Activated gamma-delta T cell treated with anti-CD3 and anti-CD28 coated beads, Interleukin-2, amount 50 U/mL, for 16 hours (primary cell): Measurements from ENCODE around the gene CORO2A.

Experiments
- DNase-seq: peaks from one replicate; pipeline ENCODE4 v3.0.0-alpha.2; 2020; ENCODE audit warnings: low read depth

Gene CORO2A, protein sequence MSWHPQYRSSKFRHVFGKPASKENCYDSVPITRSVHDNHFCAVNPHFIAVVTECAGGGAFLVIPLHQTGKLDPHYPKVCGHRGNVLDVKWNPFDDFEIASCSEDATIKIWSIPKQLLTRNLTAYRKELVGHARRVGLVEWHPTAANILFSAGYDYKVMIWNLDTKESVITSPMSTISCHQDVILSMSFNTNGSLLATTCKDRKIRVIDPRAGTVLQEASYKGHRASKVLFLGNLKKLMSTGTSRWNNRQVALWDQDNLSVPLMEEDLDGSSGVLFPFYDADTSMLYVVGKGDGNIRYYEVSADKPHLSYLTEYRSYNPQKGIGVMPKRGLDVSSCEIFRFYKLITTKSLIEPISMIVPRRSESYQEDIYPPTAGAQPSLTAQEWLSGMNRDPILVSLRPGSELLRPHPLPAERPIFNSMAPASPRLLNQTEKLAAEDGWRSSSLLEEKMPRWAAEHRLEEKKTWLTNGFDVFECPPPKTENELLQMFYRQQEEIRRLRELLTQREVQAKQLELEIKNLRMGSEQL

DNA sequence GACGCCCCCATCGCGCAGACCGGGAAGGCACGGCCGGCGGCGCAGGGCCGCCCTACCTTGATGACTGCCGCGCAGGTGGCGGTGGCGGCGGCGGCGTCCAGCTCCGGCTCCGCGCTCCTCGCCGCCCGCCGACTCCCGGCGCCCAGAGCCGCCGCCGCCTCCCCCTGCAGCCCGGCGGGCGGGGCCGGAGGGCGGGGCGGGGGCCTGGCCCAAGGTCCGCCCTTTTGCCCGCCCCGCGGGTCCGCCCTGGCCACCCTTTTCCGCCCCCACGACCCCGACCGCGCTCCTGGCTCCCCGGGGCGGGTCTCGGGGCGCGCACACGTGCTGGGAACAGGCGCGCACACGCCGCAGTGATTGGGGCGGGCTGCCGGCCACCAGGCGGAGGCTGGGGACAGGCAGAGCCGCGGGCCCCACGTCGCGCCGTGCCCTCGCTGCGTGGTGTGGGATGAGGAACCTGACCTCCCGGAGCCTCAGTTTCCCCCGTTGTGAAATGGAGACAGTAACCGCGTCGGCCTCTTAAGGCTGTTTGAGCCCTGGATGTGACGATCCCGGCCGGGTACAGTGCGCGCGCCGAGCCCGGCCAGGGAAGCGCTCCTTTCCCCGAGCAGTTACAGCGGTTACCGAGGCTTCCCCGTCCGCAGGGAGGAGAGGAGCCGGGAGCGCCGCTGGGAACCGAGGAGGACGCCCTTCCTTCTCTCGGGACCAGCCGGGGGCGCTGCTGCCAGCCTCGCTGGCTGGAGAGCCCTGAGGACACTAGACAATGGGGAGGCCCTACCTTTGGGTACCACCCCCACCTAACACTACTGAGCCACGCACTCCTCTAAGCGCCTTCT is at the start of gene CORO2A:
Gene CORO2A, minus strand, starts transcription at position 135 of the 833 bp plus-strand sequence. CDS start 34,977 bp downstream, outside the sequence.
- DNase-seq: peak; percentile 47

DNA sequence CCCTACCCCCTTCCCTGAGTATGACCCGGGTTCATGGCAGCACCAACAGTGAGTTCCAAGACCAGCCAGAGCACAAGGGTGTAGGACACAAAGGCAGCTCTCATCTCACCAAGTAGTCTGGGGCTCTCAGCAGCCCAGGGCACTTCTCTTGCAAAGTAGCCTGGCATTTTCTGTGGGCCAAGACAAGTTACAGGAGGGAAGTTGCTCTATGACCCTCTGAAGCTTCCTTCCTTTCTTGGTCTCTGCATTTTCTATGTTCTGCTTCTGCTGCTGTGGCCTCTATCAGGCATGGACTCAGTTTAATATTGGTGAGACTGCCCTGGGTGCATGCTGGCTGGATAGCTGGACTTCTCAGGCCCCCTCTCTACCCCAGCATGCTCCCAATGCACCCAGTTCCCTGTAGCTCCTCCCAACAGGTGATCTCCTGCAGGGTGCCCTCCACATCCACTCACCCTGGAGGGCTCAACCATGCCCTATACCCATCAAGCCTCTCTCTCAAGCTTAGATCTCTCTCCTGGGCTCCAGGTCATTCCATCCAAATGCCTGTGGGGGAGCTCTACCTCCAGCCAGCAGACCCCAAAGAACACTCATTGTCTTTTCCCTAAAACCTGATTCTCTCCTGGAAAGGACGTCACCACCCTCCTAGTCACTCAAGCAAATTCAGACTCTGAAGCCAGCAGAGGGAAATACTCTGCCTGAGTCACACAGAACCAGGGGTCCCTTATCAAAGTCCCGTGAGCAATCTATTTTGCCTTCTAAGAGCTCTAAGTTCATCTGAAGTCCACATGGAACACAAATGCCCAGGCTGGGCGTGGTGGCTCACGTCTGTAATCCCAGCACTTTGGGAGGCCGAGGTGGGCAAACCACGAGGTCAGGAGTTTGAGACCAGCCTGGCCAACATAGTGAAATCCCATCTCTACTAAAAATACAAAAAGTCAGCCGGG is 49.2 kb upstream of the CORO2A start:
- DNase-seq: no peak

DNA sequence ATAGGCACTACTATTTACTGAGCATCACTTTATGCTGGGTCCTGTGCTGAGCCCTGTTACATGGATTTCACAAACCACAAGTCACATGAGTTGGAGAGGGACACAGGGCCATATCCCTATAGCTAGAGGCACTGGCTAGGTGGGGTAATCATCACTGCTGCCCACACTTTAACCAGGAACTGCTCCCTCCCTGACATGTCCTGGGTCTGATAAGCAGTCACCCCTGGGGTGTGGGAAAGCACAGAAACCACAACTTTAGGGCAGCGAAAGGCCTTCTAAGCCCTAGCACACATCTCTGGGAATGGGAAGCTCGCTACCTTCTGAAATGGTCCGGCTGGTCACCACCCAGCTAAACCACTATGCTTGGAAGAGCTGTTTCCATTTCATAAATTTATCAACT is 48.0 kb upstream of the CORO2A start:
- no peak for DNase-seq

DNA sequence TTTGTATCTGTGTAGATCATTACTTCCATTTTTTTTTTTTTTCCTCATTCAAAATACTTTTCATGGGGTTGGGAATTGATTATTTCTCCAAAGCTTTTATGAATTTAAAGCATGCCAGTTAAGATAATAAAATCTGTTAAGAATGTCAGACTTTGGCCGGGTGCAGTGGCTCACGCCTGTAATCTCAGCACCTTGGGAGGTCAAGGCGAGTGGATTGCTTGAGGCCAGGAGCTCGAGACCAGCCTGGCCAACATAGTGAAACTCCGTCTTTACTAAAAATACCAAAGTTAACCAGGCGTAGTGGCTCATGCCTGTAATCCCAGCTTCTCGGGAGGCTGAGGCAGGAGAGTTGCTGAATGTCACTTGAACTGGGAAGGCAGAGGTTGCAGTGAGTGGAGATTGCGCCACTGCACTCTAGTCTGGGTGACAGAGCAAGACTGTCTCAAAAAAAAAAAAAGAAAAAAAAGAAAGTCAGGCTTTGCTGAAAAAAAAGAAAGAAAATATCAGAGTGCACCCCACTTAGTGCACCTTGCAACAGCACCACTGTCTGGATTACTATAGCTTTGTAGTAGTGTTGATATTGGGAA is 44.6 kb upstream of the CORO2A start:
- no peak for DNase-seq

DNA sequence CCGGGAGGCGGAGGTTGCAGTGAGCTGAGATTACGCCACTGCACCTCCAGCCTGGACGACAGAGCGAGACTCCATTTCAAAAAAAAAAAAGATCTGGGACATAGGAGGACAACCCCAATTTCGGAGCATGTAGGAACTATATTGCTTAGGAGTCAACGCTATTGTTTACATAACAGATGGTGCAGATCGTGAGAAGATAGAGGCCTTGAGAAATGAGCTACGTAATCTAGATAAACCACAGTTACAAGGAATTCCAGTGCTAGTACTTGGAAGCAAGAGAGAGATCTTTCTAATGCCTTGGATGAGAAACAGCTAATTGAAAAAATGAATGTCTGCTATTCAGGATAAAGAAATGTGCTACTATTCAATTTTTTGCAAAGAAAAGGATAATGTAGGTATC is 42.7 kb upstream of the CORO2A start:
- DNase-seq: no peak

DNA sequence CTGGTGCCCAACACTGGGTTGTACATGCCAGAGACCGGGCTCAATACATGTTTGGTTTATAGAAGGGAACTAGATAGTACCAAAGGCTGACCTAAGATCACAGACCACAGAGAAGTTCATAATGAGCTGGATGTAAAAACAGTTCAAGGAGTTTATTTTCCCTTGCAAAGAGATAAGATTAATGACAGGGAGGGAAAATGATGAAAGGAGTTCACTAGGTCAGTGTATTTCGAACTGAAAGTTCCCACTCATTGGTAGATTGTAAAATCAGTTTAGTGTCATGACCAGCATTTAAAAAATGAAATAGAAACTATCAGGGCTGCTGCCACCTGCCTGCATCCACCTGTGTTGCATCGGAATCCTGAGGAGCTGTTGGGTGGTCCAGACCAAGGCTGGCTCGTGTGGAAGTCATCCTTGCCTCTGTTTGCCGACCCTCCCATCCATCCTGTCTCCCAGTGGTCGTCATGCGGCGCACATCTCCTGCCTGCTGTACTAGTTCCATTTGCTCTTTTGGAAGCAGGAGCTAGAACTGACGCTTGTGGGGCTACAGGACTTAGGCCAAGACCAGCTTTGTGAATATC is 41.9 kb upstream of the CORO2A start:
- no peak for DNase-seq

DNA sequence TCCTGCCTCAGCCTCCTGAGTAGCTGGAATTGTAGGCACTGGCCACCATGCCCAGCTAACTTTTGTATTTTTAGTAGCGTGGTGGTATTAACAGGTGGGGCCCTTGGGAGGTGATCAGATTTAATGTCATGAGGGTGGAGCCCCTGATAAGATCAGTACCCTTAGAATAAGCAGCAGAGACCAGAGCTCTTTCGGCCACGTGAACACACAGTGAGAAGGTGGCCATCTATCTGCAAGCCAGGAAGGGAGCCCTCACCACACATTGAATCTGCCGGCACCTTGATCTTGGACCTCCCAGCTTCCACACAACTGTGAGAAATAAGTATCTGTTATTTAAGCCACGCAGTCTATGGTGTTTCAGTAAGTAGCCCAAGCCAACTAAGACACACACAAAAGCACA is 40.5 kb upstream of the CORO2A start:
- no peak for DNase-seq

DNA sequence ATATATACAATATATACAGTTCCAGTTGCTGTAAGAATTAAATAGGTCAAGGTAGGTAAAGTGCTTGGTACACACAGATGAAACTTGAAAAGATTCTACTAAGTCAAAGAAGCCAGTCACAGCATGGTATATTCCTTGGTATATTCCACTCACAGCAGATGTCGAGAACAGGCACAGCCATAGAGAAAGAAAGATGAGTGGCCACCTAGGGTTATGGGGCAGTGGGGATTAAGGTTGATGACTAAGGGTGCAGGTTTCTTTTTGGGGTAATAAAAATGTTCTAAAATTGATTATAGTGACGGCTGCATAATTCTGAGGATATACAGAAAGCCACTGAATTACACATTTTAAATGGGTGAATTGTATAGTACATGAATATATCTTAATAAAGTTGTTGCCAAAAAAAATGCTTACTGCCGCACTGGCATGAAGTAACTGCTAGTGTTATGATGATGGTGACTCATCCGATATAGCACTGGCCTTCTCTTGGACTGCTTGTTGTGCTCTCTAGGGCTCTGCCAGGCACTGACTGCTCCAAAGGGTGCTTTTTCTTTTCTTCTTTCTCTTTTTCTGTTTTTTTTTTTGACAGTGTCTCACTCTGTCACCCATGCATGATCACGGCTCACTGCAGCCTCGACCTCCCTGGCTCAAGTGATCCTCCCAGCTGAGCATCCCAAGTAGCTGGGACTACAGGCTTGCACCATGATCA is 39.5 kb upstream of the CORO2A start:
- no peak for DNase-seq

DNA sequence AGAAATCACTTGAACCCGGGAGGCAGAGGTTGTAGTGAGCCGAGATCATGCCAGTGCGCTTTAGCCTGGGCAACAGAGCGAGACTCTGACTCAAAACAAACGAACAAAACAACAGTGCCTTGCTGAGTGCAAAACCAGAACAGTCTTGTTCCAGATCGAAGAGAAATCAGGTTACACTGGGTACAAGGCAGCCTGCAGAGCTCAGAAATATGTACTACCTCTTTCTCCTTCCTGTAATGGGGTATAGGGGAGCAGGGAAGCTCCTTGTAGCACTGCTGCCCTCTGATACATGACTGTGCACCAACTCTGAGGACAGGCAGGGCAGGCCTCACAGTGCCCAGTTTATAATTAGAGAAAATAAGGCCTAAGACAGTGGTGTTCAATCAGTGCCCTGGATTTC is 38.4 kb upstream of the CORO2A start:
- no peak for DNase-seq

DNA sequence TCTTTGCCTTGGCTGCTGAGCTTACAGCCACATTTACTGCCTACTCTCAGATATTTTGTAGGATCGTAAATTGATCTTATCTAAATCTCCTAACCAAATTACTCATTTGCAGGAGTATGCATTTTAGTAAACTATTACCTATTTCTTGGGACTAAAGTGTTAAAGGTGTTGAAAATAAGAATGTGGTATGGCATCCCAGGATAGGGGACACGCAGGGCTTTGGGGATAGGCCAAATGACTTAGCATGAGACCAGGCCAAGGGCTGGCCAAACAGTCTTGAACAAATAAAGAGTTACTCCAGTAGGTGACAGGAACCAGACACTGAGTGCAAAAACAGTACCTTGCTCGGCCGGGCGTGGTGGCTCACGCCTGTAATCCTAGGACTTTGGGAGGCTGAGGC is 37.9 kb upstream of the CORO2A start:
- DNase-seq: no peak

DNA sequence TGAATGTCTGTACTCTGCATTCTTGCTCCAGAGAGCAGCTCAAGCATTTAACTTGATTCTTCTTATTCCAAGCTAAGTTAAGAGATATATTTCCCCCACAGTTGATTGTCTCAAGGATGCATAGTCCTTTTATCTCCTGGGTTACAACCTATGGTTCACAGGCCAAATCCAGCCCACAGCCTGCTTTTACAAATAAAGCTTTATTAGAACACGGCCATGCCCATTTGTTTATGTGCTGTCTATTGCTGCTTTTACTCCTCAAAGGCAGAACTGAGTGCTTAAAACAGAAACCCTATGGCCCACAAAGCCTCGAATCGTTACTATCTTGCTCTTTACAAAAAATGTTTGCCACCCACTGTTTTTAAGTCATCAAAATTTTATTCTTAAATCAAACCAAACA is 37.2 kb upstream of the CORO2A start:
- no peak for DNase-seq

DNA sequence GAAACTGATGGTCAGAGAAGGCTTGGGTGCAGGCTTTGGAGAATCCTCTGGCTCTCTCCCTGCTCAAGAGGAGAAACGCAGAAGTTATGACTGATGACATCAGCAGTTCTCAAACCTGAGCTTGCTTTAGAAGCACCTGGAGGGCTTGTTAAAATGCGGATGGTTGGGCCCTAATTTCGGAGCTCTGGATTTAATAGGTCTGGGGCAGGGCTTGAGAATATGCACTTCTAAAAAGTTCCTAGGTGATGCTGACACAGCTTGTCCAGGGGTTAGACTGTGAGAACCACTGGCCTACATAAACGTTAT is 36.6 kb upstream of the CORO2A start:
- no peak for DNase-seq

DNA sequence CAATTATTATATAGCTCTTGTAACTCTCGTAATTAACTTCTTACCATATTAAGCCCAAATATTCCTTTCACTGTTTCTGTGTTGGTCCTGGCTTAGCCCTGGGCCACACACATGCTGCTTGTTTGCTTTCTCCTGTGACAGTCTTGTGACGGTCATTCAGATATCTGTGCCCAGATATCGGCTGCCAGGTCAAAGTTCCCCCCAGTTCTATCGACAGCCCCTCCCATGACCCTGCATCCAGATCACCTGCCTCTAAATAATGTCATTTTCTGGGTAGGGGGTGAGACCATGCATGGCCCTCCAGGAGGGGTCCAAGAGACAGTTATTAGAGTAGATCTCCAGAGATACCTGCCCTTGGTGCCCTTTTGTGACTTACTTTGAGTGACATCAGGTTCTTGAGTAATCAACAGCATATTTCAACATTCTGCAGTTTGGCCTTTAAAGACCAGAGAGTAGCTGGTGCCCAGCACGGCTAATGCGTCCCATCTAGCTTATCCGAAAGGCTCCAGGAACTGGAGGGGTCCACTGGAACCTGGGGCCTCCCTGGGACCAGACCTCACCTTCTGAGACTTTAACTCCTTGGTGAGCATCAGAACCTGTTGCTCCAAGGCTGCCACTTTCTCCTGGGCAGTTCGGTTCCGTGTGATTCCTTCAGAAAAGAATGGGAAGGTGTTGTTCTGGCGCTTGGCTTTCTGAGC is 36.1 kb upstream of the CORO2A start:
- DNase-seq: no peak

DNA sequence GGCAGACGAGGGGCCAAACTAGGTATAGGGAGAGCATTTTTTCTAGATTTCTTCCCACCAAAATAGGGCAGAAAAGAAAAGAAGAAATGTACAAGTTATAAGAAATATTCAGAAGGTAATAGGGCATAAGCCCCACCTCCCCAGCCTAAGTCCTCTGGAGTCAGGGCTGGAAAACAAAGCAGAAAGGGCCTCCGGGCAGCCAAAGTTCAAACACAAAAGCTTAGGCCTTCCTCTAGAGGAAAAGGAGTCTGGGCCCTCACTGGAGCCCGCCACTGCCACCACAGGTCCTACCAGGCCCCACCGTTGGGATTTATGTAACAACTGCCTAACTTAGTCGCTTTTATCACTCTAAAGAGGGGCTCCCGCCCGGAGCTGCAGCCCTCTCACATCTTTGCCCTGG is 35.4 kb upstream of the CORO2A start:
- DNase-seq: no peak

DNA sequence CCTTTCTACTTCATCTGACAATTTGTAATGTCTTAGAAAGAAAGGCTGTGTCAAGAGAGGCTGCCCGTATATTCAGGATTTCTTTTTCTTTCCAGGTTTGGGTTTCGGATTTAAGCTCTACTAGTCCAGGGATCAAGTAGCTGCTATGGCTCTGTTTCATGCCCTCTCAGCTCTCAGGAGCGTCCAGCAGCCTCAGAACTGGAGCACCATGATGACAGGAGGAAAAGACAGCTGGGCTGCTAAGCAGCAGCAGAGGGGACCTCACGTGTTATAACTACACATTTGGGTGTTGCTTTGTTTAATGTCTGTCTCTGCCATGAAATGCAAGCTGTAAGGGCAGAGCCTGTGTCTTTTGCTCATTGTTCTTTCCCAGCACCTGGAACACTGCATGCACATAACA is 34.5 kb upstream of the CORO2A start:
- no peak for DNase-seq

DNA sequence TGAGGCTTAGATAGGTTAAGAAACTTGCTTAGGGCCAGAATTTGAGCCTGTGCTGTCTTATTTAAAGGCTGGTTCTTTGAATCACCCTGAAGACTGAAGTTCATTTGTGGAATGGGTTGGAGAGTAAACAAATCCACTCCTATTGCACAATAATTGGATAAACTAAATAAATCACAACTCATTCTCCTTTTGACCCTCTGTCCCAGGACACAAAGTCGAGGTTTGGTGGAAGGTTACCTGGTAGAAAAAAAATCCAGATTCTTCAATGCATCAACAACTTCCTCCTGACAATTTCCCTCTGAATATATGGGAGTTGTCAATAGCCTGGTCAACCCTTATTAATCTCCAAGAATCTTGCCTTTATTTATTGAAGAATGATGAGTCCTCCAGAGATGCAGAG is 34.1 kb upstream of the CORO2A start:
- no peak for DNase-seq

DNA sequence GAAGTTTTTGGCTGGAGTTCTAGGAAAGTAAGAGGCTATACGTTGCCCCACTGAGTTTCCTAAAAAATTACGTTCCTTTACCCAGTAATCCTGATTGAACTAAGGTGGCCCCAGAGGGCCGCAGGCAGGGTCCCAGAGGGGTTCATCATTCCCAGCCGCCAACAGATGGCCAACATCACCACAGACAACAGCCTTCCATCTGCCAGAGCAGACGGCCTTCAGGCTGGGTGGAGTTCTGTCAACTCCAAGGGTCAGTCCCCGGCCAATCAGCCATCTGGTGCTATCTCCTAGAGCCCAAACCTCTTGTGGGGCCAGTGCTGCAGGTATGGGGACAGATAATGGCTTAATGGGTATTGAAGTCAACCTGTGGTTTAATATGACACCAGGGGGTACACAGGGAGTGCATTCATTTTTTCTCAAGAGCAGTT is 32.6 kb upstream of the CORO2A start:
- DNase-seq: no peak

DNA sequence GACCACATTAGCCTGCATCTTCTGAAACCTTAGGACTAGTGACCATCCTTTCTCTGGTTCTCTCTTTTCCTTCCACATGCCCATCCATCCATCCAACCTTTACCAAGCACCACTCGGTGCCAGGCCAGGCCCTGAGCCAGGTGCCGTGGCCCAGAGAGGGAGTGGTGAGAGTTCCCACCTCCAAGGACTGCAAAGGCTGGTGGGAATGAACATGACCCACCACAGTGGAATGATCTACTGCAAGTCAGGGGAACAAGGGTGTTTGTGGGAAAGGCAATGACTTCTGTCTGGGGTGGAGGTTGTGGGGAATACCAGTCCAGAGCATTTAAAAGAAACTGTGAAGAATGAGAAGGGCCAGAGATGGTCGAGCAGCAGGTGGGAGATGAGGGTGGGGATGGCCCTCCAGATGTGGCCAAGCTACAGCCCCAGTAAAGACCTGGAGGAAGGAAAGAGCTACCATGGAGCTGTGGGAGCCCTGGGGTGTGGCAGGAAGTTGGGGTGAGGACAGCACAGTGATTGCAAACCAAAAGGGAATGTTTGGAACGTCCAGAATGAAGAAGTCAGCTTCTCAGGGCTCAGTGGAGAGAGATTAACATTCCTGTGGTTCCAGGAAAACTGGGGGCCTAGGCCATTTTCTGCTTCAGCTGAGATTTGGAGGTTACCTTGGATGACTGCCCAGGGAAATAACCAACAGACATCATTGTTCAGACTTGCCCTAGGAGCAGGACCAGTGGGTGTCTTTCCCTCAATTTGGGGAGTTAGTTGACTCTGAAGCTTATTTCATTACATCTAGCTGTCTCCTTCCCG is 30.7 kb upstream of the CORO2A start:
- no peak for DNase-seq

DNA sequence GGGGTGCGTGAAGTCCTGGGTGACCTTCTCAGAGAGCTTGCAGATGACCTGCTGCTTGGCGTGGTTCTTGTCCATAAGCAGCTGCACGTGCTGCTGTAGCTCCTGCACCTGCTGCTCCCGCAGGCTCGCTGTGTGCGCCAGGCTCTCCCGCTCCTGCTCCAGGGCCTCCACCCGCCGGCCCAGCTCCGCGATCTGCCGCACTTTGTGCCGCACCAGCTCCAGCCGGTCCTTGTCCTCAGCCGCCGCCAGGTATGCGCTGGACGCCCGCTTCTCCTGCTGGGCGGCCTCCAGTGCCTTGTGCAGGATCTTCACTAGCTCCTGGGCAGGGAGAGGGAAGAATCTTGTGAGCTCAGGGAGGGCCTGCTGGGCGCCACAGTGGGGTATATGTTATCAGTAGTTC is 28.5 kb upstream of the CORO2A start:
- no peak for DNase-seq
